Spinal cord (tissue), 10 donors: ENCODE results near the gene GAGE13. TPM values are rescaled to one million over a fixed set of nuclear protein-coding genes. Genes with fewer than 3 reads are reported as not detected.
"Not testable (repeated sequence)": the region's sequence is repeated elsewhere in the genome, so short reads cannot be mapped to it uniquely, and the experiment has no call there.

Source experiments
- DNase-seq, 6 donors: peaks; one replicate each; pipeline versions ENCODE4 v3.0.0 to v3.0.0-alpha.2; 2013 to 2015; ENCODE audit warnings: low spot score in 6 of 6, low read depth in 4 of 6
- H3K27ac ChIP-seq: one replicate; pipeline ENCODE4 v1.5.1; 2013; ENCODE audit warnings: low read depth, low read length, control low read depth
- H3K27me3 ChIP-seq: one replicate; pipeline ENCODE4 v1.6.1; 2013; ENCODE audit warnings: low read length; ENCODE audit not compliant: control insufficient read depth, insufficient read depth
- H3K36me3 ChIP-seq: one replicate; pipeline ENCODE4 v1.6.1; 2013; ENCODE audit warnings: low read length; ENCODE audit not compliant: control insufficient read depth, insufficient read depth
- H3K4me1 ChIP-seq: one replicate; pipeline ENCODE4 v1.6.1; 2013; ENCODE audit warnings: low read length; ENCODE audit not compliant: control insufficient read depth, insufficient read depth
- H3K4me3 ChIP-seq: one replicate; pipeline ENCODE4 v1.5.1; 2013; ENCODE audit warnings: low read depth, low read length, control low read depth
- H3K9me3 ChIP-seq: one replicate; pipeline ENCODE4 v1.6.1; 2013; ENCODE audit warnings: low read length; ENCODE audit not compliant: control insufficient read depth, insufficient read depth
- WGBS: methylation state at CpG from one replicate; pipeline ENCODE4 v1.1.5; 2013; ENCODE audit warnings: missing lambda C conversion rate; ENCODE audit not compliant: insufficient coverage; 5-methylcytosine and 5-hydroxymethylcytosine counted together
- long read RNA-seq, 4 donors: transcript quantifications; one replicate each; lab custom pipeline, GENCODE V29; 2026
- polyA plus RNA-seq, 2 donors: library from polyadenylated mRNA; unstranded; fragments of 120-200 nt; gene quantifications; one replicate each; pipeline ENCODE4 v1.2.1, GENCODE V29; 2013; ENCODE audit not compliant: insufficient read length in 2 of 2
- total RNA-seq, 2 donors: library from RNA; depleted of rRNA in 1 of 2; stranded (reverse); fragments of 120-200 nt in 1 of 2; fragments of >200 nt in 1 of 2; gene quantifications; one replicate each; pipeline versions ENCODE4 v1.2.3 to v1.2.4, GENCODE V29; 2013 to 2014
- donor health status: healthy.

The GAGE13 gene
- total RNA-seq (not detected), polyA plus RNA-seq (not detected)
- long read RNA-seq, donor 1 = 0 reads
- long read RNA-seq, donor 2 = 0 reads
- long read RNA-seq, donor 3 = 0 reads
- long read RNA-seq, donor 4 = 0 reads

DNA sequence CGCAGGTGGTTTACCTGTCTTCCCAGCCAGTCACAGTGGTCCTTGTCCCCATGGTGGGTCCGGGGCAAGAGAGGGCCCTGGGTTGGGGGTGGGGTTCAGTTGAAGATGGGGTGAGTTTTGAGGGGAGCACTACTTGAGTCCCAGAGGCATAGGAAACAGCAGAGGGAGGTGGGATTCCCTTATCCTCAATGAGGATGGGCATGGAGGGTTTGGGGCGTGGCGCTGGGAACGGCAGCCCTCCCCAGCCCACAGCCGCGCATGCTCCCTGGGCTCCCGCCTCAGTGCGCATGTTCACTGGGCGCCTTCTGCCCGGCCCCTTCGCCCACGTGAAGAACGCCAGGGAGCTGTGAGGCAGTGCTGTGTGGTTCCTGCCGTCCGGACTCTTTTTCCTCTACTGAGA is at the start of gene GAGE13:
Gene GAGE13 (plus strand): TSS at position 301 of the 400 bp plus-strand sequence. CDS start 1,156 bp downstream, outside the sequence.
- H3K27me3 ChIP-seq, H3K36me3 ChIP-seq, H3K4me3 ChIP-seq, H3K27ac ChIP-seq, H3K4me1 ChIP-seq, DNase-seq, H3K9me3 ChIP-seq: not testable (repeated sequence)
- WGBS = no CpG with 5 or more reads among the region's 16 CpGs

DNA sequence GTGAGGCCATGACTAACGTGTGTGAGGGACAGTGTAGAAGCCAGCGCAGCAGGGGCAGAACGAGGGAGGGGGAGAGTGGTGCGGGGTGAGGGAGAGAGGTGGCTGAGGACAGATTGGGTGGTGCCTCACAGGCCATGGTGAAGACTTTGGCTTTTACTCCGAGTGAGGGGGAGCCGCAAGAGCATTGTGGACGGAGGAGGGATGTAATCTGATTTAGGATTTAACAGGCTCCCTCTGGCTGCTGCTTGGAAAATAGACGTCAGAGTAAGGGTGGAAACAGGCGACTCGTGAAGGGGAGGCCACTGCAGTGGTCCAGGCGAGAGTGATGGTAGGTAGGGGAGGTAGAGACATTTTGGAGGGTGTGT is 48.8 kb upstream of the GAGE13 start:
- Histone ChIP-seq H3K27me3 (no peaks in the 10 kb centered on the region), H3K36me3 (peaks cover 17% of the 10 kb centered on the region), H3K4me1 (peaks cover 3% of the 10 kb centered on the region), H3K4me3 (no peak overlapping the region), H3K9me3 (no peaks in the 10 kb centered on the region), H3K27ac (no peak overlapping the region)
- peak in 2 of 6 donors; percentile 33 to 44 for DNase-seq
- 30% methylated on average over 10 of the region's 11 CpGs for WGBS

DNA sequence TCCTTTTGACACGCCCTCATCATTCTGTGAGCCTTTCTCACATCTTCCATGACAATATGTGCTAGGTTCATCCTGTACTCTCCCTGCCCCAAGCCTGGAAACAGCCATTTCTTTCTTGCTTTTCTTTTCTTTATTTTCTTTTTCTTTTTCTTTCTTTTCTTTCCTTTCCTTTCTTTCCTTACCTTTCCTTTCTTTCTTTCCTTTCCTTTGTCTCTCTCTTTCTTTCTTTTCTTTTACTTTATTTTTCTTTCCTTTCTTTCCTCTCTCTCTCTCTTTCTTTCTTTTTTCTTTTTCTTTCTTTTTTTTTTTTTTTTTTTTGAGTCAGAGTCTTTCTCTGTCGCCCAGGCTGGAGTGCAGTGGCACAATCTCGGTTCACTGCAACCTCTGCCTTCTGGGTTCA is 47.2 kb upstream of the GAGE13 start:
- Histone ChIP-seq H3K27ac (no peak overlapping the region), H3K36me3 (peaks cover 17% of the 10 kb centered on the region), H3K9me3 (no peaks in the 10 kb centered on the region), H3K4me3 (no peak overlapping the region), H3K27me3 (no peaks in the 10 kb centered on the region), H3K4me1 (peaks cover 3% of the 10 kb centered on the region)
- no peak for DNase-seq
- 78% methylated on average over 3 of the region's 3 CpGs for WGBS

GRCh38 chrX:49286136-49286535 is 45.2 kb upstream of the GAGE13 start:
- H3K4me1 ChIP-seq = peaks cover 3% of the 10 kb centered on the region
- peaks cover 17% of the 10 kb centered on the region for H3K36me3 ChIP-seq
- H3K27ac ChIP-seq = no peak overlapping the region
- no peaks in the 10 kb centered on the region for H3K9me3 ChIP-seq
- 84% methylated on average over 16 of the region's 18 CpGs for WGBS
- H3K4me3 ChIP-seq = no peak overlapping the region
- no peak for DNase-seq
- no peaks in the 10 kb centered on the region for H3K27me3 ChIP-seq

GRCh38 chrX:49286581-49286980 is 44.8 kb upstream of the GAGE13 start:
- Histone ChIP-seq H3K27ac (no peak overlapping the region), H3K36me3 (peaks cover 17% of the 10 kb centered on the region), H3K4me1 (peaks cover 3% of the 10 kb centered on the region), H3K27me3 (no peaks in the 10 kb centered on the region), H3K4me3 (no peak overlapping the region), H3K9me3 (no peaks in the 10 kb centered on the region)
- WGBS = 63% methylated on average over 4 of the region's 4 CpGs
- DNase-seq = no peak

DNA sequence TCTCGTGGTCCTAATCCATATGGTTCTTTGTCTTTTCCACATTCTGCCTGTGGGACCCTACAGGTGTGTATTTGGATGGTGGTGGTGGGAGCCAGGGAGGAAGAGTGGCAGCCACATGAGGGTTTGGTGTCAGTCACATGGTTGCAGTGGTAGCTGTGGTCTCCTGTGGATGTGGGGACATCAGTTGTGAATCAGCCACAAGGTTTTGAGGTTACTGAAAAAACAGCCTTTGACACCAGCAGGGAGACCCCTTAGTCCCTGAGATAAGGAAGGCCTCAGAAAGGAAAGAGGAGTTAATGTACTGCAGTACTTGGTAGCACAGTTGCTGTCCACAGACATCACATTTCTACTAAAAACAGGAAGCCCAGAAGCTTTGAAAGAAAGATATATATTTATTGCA is 43.7 kb upstream of the GAGE13 start:
- no peak overlapping the region for H3K27ac ChIP-seq
- H3K36me3 ChIP-seq = peaks cover 14% of the 10 kb centered on the region
- peaks cover 1% of the 10 kb centered on the region for H3K9me3 ChIP-seq
- 88% methylated on average over 1 of the region's 1 CpG for WGBS
- no peaks in the 10 kb centered on the region for H3K27me3 ChIP-seq
- DNase-seq = no peak
- H3K4me3 ChIP-seq = no peak overlapping the region
- peaks cover 8% of the 10 kb centered on the region for H3K4me1 ChIP-seq

DNA sequence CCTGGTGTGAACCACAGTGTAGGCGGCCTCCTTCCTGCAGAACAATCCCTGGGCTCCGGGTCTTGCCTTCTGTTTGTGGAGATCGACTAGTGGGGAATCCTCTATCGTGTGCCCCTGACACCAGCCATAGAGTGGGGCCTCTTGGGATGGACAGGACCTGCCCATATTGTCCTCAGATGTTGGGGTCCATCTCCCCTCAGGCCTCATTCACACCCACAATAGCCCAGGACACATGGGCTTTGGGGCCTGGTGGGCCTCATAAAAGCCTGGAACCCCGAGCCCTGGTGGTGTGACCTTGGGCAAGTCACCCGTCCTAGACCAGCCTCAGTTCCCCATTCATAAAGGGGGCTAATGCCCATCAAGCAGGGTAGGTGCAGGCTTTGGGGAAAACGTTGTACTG is 41.2 kb upstream of the GAGE13 start:
- Histone ChIP-seq H3K9me3 (peaks cover 1% of the 10 kb centered on the region), H3K4me1 (peaks cover 7% of the 10 kb centered on the region), H3K27ac (no peak overlapping the region), H3K4me3 (no peak overlapping the region), H3K27me3 (no peaks in the 10 kb centered on the region), H3K36me3 (peaks cover 14% of the 10 kb centered on the region)
- 56% methylated on average over 5 of the region's 7 CpGs for WGBS
- DNase-seq = no peak

DNA sequence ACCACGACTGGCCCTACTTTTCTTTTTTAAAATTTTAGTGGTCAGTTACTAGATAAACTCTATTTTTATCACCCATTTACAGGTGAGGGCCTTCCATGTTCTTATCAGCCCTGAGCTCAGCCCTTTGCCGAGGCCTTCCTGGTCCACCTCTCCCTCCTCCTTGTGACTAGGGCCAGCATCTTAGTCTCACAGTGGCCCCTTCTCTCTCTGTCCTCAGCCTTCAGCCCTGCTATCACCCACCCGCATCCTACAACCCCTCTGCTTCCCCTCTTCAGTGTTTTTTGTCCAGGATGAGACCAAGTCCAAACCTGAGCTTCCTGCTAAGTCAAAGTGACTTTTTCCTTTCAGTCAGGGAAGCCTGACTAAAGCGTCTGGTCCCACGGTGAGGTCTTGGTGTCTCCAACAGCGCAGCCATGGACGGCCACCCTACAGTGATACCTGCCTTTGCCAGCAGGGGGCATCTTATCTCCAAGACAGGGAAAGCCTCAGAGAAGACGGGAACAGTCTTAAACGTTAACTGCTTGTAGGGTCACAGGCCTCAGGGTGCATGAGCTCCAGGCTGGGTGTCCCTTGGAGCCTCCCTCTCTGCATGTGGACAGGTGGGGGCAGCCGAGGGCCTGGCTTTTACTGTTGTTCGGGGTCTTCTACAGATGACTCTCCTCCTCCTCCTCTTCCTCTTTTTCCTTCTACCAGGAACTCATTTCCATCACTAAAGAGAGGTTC is 39.6 kb upstream of the GAGE13 start:
- H3K36me3 ChIP-seq = peaks cover 1% of the 10 kb centered on the region
- H3K4me1 ChIP-seq = peaks cover 7% of the 10 kb centered on the region
- no peak overlapping the region for H3K4me3 ChIP-seq
- peak in 2 of 6 donors; percentile 53 to 68 for DNase-seq
- no peak overlapping the region for H3K27ac ChIP-seq
- H3K9me3 ChIP-seq = peaks cover 1% of the 10 kb centered on the region
- H3K27me3 ChIP-seq = no peaks in the 10 kb centered on the region
- 29% methylated on average over 10 of the region's 11 CpGs for WGBS

DNA sequence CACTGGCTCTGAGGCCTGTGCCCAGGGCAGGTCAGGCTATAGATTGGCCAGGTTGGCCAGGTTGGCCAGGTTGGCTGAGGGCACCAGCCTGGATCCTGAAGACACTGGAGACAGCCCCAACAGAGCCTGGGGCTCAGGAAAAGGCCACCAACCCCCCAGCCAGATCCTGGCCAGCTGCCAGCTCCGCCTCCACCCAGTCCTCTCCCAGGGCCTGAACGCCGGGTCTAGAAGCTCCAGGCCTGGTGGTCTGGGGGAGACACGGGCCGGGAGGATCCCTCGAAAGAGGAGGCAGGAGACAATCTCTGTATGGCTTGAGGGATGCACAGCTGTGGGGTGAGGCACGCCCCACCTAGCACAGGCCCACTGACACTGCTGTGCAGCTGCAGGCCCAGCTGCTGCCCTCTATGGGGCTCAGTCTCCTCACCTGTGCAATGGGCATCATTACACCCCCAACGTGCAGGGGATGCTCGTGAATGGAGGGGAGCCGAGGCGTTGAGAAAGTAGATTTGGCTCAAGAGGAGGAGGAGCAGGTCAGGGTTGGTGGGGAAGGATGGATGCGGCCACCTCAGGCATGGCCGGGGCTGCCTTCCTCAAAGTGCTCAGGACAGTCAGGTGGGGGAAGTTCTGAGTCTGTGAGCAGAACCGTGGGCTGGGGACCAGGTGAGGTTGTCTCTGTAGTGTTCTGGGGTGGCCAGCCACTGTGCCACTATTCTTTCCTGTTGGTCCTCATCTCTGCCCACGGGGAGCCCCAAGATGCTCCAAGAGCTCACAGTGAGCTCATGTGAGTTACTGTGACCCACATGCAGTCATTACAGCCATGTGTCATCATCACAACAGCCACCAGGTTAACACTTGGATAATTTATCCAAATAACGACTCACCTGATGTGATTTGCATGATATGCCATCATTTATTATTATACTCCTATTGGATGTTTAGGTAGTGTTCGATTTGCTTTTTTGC is 38.7 kb upstream of the GAGE13 start:
- Histone ChIP-seq H3K9me3 (peaks cover 1% of the 10 kb centered on the region), H3K4me3 (no peak overlapping the region), H3K36me3 (no peaks in the 10 kb centered on the region), H3K4me1 (peaks cover 7% of the 10 kb centered on the region), H3K27ac (no peak overlapping the region), H3K27me3 (no peaks in the 10 kb centered on the region)
- 82% methylated on average over 9 of the region's 17 CpGs for WGBS
- no peak for DNase-seq
